ENCODE results near the gene HOXC11.
A peak's percentile ranks its signal among the peaks of the same experiment; 100 is the strongest.

HOXC11 gene

DNA sequence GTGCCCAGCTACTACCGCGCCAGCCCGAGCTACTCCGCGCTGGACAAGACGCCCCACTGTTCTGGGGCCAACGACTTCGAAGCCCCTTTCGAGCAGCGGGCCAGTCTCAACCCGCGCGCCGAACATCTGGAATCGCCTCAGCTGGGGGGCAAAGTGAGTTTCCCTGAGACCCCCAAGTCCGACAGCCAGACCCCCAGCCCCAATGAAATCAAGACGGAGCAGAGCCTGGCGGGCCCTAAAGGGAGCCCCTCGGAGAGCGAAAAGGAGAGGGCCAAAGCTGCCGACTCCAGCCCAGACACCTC lies 12.7 kb downstream of the HOXC11 start:
- TF ChIP-seq, protein P1, sequence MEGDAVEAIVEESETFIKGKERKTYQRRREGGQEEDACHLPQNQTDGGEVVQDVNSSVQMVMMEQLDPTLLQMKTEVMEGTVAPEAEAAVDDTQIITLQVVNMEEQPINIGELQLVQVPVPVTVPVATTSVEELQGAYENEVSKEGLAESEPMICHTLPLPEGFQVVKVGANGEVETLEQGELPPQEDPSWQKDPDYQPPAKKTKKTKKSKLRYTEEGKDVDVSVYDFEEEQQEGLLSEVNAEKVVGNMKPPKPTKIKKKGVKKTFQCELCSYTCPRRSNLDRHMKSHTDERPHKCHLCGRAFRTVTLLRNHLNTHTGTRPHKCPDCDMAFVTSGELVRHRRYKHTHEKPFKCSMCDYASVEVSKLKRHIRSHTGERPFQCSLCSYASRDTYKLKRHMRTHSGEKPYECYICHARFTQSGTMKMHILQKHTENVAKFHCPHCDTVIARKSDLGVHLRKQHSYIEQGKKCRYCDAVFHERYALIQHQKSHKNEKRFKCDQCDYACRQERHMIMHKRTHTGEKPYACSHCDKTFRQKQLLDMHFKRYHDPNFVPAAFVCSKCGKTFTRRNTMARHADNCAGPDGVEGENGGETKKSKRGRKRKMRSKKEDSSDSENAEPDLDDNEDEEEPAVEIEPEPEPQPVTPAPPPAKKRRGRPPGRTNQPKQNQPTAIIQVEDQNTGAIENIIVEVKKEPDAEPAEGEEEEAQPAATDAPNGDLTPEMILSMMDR (IDR thresholded peaks at IDR 0.05): no peak

DNA sequence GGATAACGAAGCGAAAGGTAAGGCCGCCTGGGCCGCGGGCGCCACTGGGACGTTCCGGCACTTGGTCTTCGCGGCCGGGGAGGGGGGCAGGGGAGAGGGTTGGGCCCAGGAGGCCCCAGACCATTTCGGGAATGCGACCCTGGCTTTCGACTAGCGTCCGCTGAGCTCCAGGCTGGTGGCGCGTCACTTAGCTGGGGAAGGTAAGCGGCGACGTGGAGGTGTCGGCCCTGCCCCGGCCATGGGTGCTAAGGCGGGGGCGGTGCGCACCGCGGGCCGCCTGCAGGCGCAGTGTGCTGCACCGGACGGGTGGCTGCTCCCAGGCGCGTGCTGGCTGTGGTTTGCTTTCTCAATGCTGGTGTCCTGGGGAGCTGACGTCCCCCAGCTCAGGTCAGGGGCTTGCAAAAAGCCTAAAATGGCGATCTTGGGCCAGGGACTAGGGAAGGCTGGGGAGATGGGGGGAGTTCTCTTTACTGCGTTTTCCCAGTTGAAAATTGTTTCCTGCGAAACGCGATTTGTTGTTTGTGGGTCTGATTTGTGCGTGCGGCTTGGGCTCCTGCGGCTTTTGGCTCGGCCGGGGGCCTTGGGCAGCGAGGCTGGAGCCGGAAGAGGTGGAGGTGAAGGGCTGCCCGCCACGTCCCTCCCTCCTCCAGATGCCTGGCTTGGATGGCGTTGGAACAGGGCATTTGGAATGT lies 13.2 kb downstream of the HOXC11 start:
- TF ChIP-seq, protein P1 (IDR thresholded peaks at IDR 0.05): no peak

DNA sequence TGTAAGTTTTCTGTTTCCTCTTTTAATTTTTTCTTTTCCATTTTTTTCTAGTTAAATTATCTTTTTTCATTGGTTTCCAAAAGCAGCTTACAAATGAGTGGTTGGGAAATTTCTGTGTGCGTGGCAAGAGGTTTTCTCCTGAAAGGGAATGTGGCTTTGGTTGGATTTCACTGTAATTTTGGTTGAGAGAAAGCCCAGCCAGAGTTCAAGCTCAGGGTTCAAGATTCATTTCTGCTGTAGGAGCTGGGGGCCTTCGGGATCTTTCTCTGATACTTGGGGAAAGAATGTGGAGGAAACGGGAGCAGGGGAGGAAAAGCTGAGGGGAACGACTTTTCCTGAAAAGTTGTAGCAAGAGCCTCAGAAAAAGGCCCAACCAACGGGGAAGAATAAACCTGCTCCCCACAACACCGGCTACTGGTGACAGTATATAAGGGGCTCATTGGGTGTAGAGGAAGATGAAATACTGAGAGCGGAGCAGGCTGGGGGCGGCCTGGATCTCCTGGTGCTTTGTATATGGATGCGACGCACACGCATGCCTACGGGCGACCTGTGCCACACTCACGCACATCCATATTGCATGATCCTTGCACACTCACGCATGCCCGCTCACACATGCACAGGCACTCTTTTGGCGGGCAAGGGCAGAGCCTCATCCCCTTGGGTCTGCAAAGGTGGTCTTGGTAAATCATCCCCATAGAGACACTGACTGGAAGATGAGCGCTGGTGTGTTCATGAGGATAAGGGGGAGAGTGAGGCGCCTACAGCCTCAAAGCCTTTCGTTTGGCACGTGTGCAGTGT lies 14.0 kb downstream of the HOXC11 start:
- TF ChIP-seq, protein P1 (IDR thresholded peaks at IDR 0.05): no peak

DNA sequence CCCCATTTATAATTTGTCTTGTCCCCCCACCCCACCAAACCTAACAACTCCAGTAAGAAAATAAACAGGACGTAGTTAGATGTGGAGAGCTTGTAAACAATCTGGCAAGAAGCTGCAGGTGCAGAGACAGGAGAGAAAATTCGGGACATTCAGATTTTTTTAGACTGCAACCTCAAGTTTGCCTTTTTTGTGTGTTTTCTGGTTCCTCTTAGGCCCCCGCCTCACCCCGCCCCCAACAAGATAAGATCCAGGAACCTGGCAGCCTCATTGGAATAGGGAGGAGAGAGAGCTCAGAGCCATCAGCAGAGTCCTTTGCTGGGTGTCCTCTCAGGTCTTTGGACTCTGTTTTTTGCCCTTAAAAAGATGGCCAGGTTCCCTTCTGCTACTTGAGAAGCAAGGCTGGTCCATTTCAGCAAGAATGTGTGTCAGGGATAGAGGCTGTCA lies 14.9 kb downstream of the HOXC11 start:
- TF ChIP-seq, protein P1 (IDR thresholded peaks at IDR 0.05): no peak

DNA sequence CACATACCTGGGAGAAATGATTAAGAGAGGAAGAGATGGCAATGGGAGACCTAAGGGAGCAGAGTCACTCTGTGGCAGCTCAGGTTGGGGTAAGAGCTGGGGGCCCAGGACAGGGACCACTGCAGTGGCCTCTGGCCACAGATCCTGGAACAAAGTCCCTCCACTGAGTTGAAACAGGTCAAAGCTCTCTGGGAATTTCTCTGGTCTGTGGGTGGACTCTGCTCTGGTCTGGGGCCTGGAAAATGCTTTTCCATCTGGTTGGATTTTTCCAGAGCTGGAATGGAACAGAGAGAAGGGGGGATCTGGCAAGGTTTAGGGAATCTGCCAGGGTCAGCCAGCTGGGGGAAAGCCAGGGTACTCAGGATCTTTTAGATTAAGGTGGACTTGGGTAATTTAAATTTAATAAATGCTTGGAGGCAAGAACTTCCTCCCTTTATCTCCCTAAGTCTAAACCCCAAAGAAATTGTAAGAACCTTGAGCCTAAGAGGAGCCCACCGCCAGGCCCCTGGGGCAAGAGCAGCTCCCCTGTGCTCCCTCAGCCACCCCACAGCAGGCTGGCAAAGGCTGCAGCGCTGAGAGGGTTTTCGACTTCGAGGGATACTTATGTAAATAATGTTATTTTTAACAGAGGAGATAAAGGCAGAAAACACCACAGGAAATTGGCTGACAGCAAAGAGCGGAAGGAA lies 15.8 kb downstream of the HOXC11 start:
- TF ChIP-seq, protein P1 (IDR thresholded peaks at IDR 0.05): no peak

DNA sequence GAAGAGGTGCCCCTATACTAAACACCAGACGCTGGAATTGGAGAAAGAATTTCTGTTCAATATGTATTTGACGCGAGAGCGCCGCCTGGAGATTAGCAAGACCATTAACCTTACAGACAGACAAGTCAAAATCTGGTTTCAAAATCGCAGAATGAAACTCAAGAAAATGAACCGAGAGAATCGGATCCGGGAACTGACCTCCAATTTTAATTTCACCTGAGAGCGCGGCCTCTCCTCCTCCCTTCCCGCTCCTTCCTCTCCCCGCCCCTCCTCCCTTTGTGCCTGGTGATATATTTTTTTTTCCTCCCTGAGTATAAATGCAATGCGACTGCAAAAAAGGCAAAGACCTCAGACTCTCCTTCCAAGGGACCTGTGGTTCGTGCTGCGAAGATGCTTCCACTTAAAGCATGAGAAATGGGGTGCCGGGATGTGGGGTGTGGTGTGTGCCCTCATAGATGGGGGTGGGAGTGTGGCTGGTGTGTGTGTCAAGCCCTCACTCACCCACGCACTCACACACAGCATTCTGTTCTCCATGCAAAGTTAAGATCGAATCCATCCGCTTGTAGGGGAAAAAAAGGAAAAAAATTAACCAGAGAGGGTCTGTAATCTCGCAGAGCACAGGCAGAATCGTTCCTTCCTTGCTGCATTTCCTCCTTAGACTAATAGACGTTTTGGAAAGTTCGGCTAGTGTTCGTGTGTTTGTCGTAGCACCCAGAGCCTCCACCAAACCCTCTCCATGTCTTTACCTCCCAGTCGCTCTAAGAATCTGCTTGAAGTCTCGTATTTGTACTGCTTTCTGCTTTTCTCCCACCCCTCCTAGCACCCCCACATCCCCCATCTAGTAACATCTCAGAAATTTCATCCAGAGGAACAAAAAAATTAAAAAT lies 16.5 kb downstream of the HOXC11 start:
- TF ChIP-seq, protein P1 (IDR thresholded peaks at IDR 0.05): peak; percentile 75
